HepG2 (cell line): ENCODE measurements around the gene IGSF21. TPM values are rescaled to one million over a fixed set of nuclear protein-coding genes. Genes with fewer than 3 reads are reported as not detected.

ENCODE experiments used
- ATAC-seq: fragments of 200-7000 bp; cut with Tn5 transposase; 3 replicates; pipeline ENCODE4 v1.9.1; 2020; ENCODE audit warnings: mild to moderate bottlenecking, moderate library complexity
- BruUV-seq: library from RNA; stranded (reverse); fragments of 400-500 nt; replicated peaks from 2 replicates; lab custom pipeline; 2021; lab: Mats Ljungman, UMichigan
- CTCF ChIA-PET: fragments of 300-600 bp; formaldehyde crosslinking; extraction: SDS; loops from one replicate; lab custom pipeline; 2021; ENCODE audit warnings: low total read pairs, inconsistent platforms, low intra/inter-chr PET ratio; lab: Yijun Ruan, JAX
- POLR2A ChIA-PET: fragments of 350-600 bp; sonication (Branson Sonifier 250); formaldehyde crosslinking; loops from one replicate; lab custom pipeline; 2020; ENCODE audit warnings: antibody characterized with exemption, inconsistent platforms; lab: Yijun Ruan, JAX
- DNase-seq: peaks from one replicate; pipeline ENCODE4 v3.0.0-alpha.2; 2015; ENCODE audit warnings: low spot score
- FAIRE-seq: peaks from 3 replicates; lab custom pipeline; 2011; peaks lifted over from hg19 to GRCh38; lab: Jason Lieb, UNC
- H2AFZ ChIP-seq: one replicate; pipeline ENCODE4 v1.6.1; 2011; ENCODE audit warnings: low read length, inconsistent platforms
- H3K27ac ChIP-seq: fragments of 300-600 bp; 3 replicates; pipeline ENCODE4 v1.8.0; 2011; ENCODE audit warnings: mixed run types, mild to moderate bottlenecking, mixed read lengths, low read length, inconsistent platforms; ENCODE audit not compliant: insufficient read depth; ENCODE audit errors: extremely low read length
- H3K27me3 ChIP-seq, 2 experiments: fragments of 200-600 bp in 1 of 2; 2 replicates in 1 of 2; 3 replicates in 1 of 2; pipeline versions ENCODE4 v1.6.0 to v1.8.0; 2011; ENCODE audit warnings: low read length in 2 of 2, mild to moderate bottlenecking in 2 of 2, moderate library complexity in 2 of 2, inconsistent platforms in 1 of 2; ENCODE audit not compliant: insufficient read depth in 2 of 2, control insufficient read depth in 1 of 2
- H3K36me3 ChIP-seq, 2 experiments: fragments of 200-600 bp in 1 of 2; replicated peaks in 1 of 2; 2 replicates in 1 of 2; 3 replicates in 1 of 2; pipeline versions ENCODE4 v1.5.1 to v1.8.0; 2011; ENCODE audit warnings: low read length in 2 of 2, inconsistent platforms in 1 of 2; ENCODE audit not compliant: insufficient read depth in 2 of 2, control insufficient read depth in 1 of 2
- H3K4me1 ChIP-seq: 2 replicates; pipeline ENCODE4 v1.5.1; 2012; ENCODE audit warnings: low read length, inconsistent platforms; ENCODE audit not compliant: insufficient read depth
- H3K4me2 ChIP-seq: 2 replicates; pipeline ENCODE4 v1.6.0; 2011; ENCODE audit warnings: low read depth, low read length, inconsistent platforms
- H3K4me3 ChIP-seq, 3 experiments: fragments of 200-600 bp in 1 of 3; sonication (generic), shearing (Covaris generic) in 1 of 3; replicated peaks in 1 of 3; 2 replicates each; pipeline ENCODE4 v1.5.1; 2011 to 2016; ENCODE audit warnings: low read length in 3 of 3, inconsistent platforms in 2 of 3, low read depth in 2 of 3, mild to moderate bottlenecking in 2 of 3, control low read depth in 1 of 3, mixed read lengths in 1 of 3; ENCODE audit not compliant: insufficient read depth in 1 of 3
- H3K79me2 ChIP-seq: one replicate; pipeline ENCODE4 v1.6.1; 2011; ENCODE audit warnings: low read length, inconsistent platforms; ENCODE audit not compliant: insufficient read depth
- H3K9ac ChIP-seq: 2 replicates; pipeline ENCODE4 v1.6.0; 2011; ENCODE audit warnings: mild to moderate bottlenecking, low read depth, low read length, inconsistent platforms; ENCODE audit not compliant: insufficient read depth
- H3K9me3 ChIP-seq: 2 replicates; pipeline ENCODE4 v1.5.1; 2012; ENCODE audit warnings: mild to moderate bottlenecking, low read length
- H4K20me1 ChIP-seq: 2 replicates; pipeline ENCODE4 v1.6.0; 2011; ENCODE audit warnings: inconsistent platforms, mild to moderate bottlenecking, low read length, moderate library complexity; ENCODE audit not compliant: insufficient read depth
- FOSL2 ChIP-seq: sonication (generic); formaldehyde crosslinking; IDR thresholded peaks from 2 replicates; pipeline ENCODE4 v1.4.0; 2020; ENCODE audit warnings: missing genetic modification reagents
- HOXA5 ChIP-seq: sonication (generic); formaldehyde crosslinking; IDR thresholded peaks from 2 replicates; pipeline ENCODE4 v1.4.0; 2020; ENCODE audit warnings: missing genetic modification reagents
- MEIS1 ChIP-seq: sonication (generic); formaldehyde crosslinking; IDR thresholded peaks from 2 replicates; pipeline ENCODE4 v1.9.0; 2021; ENCODE audit warnings: mild to moderate bottlenecking, missing genetic modification reagents, moderate library complexity, borderline replicate concordance
- MNT ChIP-seq: fragments of 450-650 bp; IDR thresholded peaks from 2 replicates; pipeline ENCODE4 v1.6.1; 2016
- NFIC ChIP-seq: IDR thresholded peaks from 2 replicates; pipeline ENCODE4 v1.6.1; 2012; ENCODE audit warnings: mild to moderate bottlenecking, low read length, inconsistent platforms
- SAP130 ChIP-seq: IDR thresholded peaks from 2 replicates; pipeline ENCODE4 v1.6.1; 2016; ENCODE audit warnings: low read depth
- SMAD3 ChIP-seq: sonication (generic); formaldehyde crosslinking; IDR thresholded peaks from 2 replicates; pipeline ENCODE4 v1.4.0; 2020; ENCODE audit warnings: missing genetic modification reagents
- STAG1 ChIP-seq: sonication (generic); formaldehyde crosslinking; IDR thresholded peaks from 2 replicates; pipeline ENCODE4 v1.4.0; 2020; ENCODE audit warnings: missing genetic modification reagents
- ZNF24 ChIP-seq: fragments of 450-650 bp; IDR thresholded peaks from 2 replicates; pipeline ENCODE4 v1.6.1; 2017; ENCODE audit warnings: antibody characterized with exemption, mild to moderate bottlenecking
- WGBS: methylation state at CpG from one replicate; pipeline ENCODE4 v1.1.6; 2017; ENCODE audit warnings: low lambda C conversion rate; 5-methylcytosine and 5-hydroxymethylcytosine counted together
- in situ Hi-C: cut with HindIII; loops from 2 replicates; pipeline ENCODE4 v1.10.0; 2017; ENCODE audit warnings: low pct_unique_long_range_greater_than_20kb; ENCODE audit not compliant: extremely low pct_ligation_motif_present
- intact Hi-C: fragments of 100-400 bp; cut with micrococcal nuclease; formaldehyde crosslinking; loops from one replicate; pipeline ENCODE4 v1.10.0; 2022; ENCODE audit not compliant: unreplicated experiment
- polyA plus RNA-seq, 8 experiments: library from polyadenylated mRNA; depleted of rRNA in 3 of 8; stranded (reverse) in 7 of 8; unstranded in 1 of 8; fragments of >200 nt; fragmentation: Illumina TruSeq in 4 of 8; extraction: Trizol in 4 of 8; gene quantifications; 2 replicates each; pipeline versions ENCODE4 v1.2.1 to v1.2.3, GENCODE V29; 2011 to 2016; ENCODE audit warnings: low read depth in 4 of 8, missing spikeins in 1 of 8, mixed read lengths in 1 of 8; ENCODE audit not compliant: insufficient read depth in 1 of 8
- total RNA-seq, 5 experiments: library from RNA; depleted of rRNA; stranded (reverse); fragments of >200 nt; fragmentation: Illumina TruSeq; extraction: Trizol; gene quantifications; 2 replicates each; pipeline ENCODE4 v1.2.3, GENCODE V29; 2016; ENCODE audit warnings: low read depth in 1 of 5
- TF ChIP-seq, protein P1 (sequence below): sonication (generic); formaldehyde crosslinking; IDR thresholded peaks from 2 replicates; pipeline ENCODE4 v1.5.0; 2020; ENCODE audit warnings: mild to moderate bottlenecking, missing genetic modification reagents, moderate library complexity

The IGSF21 gene
- total and polyA plus RNA-seq, 2 of the 13 experiments (the other 11 are each of a cell fraction or from before 2014, with no cell fraction given), result not detected

DNA sequence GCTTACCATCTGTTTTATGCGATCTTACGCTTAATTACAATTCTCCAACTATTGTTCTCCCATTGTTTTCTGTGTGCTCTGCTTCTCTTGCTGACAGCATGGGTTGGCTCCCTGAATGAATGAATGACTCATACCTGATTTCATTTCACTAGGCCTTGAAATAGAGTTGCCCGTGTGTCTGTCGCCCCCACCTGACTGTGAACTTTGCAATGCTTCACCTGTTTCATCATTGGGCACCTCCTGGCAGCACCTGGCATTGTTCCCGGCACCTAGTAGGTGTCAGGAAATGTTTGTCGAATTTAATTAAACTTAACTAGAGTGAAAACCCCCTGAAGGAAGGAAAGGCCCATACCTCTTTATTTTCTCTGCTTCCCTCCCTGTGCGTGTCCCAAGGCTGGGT is 252.7 kb downstream of the IGSF21 start:
- H3K79me2 ChIP-seq, result no peaks in the 10 kb centered on the region
- no peaks in the 10 kb centered on the region for H3K9me3 ChIP-seq
- no peak for ATAC-seq
- WGBS, result 29% methylated on average over 7 of the region's 7 CpGs
- H3K9ac ChIP-seq, result no peak overlapping the region
- TF ChIP-seq FOSL2, result 0 out of 2 replicates have a peak, but pooled peaks have one; percentile 28
- 0 out of 2 replicates have a peak, but pooled peaks have one; percentile 42 for TF ChIP-seq ZNF24
- TF ChIP-seq MEIS1 (CRISPR knock-in tag), result no peak
- H3K4me2 ChIP-seq, result no peak overlapping the region
- H2AFZ ChIP-seq, result no peak overlapping the region
- DNase-seq, result no peak
- H3K36me3 ChIP-seq, result no peaks in the 10 kb centered on the region
- no TSS peak for BruUV-seq
- H3K4me3 ChIP-seq, result no peak overlapping the region
- no peak for FAIRE-seq
- intact Hi-C loops, result no loop called here
- in situ Hi-C loops, result no loop called here
- no peak overlapping the region for H3K27ac ChIP-seq
- CTCF ChIA-PET, result no interaction called here
- H3K4me1 ChIP-seq, result no peaks in the 10 kb centered on the region
- no peaks in the 10 kb centered on the region for H4K20me1 ChIP-seq
- H3K27me3 ChIP-seq, result peaks cover 4 to 27% of the 10 kb centered on the region in 2 experiments; a peak in 3 of 5 replicates
- POLR2A ChIA-PET, result no interaction called here

- no peaks in the 10 kb centered on the region for H3K36me3 ChIP-seq
- no peaks in the 10 kb centered on the region for H4K20me1 ChIP-seq
- H3K4me3 ChIP-seq, result no peak overlapping the region
- no peak overlapping the region for H3K9ac ChIP-seq
- ChIA-PET POLR2A (no interaction called here), CTCF (no interaction called here)
- FAIRE-seq, result no peak
- in situ Hi-C loops, result no loop called here
- H2AFZ ChIP-seq, result no peak overlapping the region
- no peak for DNase-seq
- H3K9me3 ChIP-seq, result no peaks in the 10 kb centered on the region
- peaks cover 4 to 41% of the 10 kb centered on the region in 2 experiments; a peak in 3 of 5 replicates for H3K27me3 ChIP-seq
- no TSS peak for BruUV-seq
- no peak overlapping the region for H3K27ac ChIP-seq
- WGBS, result 16% methylated on average over 4 of the region's 9 CpGs
- intact Hi-C loops, result no loop called here
- H3K79me2 ChIP-seq, result no peaks in the 10 kb centered on the region
- no peaks in the 10 kb centered on the region for H3K4me1 ChIP-seq
- TF ChIP-seq SMAD3 (no peak), MNT (no peak), NFIC (no peak), SAP130 (no peak), HOXA5 (CRISPR knock-in tag) (no peak), STAG1 (CRISPR knock-in tag) (peak; percentile 36; the same call in 1 of the 2 replicates)
- TF ChIP-seq, protein P1, sequence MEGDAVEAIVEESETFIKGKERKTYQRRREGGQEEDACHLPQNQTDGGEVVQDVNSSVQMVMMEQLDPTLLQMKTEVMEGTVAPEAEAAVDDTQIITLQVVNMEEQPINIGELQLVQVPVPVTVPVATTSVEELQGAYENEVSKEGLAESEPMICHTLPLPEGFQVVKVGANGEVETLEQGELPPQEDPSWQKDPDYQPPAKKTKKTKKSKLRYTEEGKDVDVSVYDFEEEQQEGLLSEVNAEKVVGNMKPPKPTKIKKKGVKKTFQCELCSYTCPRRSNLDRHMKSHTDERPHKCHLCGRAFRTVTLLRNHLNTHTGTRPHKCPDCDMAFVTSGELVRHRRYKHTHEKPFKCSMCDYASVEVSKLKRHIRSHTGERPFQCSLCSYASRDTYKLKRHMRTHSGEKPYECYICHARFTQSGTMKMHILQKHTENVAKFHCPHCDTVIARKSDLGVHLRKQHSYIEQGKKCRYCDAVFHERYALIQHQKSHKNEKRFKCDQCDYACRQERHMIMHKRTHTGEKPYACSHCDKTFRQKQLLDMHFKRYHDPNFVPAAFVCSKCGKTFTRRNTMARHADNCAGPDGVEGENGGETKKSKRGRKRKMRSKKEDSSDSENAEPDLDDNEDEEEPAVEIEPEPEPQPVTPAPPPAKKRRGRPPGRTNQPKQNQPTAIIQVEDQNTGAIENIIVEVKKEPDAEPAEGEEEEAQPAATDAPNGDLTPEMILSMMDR (CRISPR knock-in tag), result peak; percentile 43
- 0 out of 3 replicates have a peak, but pooled peaks have one; percentile 41 for ATAC-seq
- no peak overlapping the region for H3K4me2 ChIP-seq
Observed at GRCh38 chr1:18362150-18362549, 254.6 kb downstream of the IGSF21 start.
